ENCODE results near the gene TRIM66.

GRCh38 chr11:8729067-8729466 is 46.6 kb upstream of the TRIM66 start:
- no peak for TF ChIP-seq ZNF274 (IDR thresholded peaks at IDR 0.05; ENCODE audit: low read depth, low read length)
- no peak for TF ChIP-seq YY1 (IDR thresholded peaks at IDR 0.05; ENCODE audit: insufficient read depth, insufficient read length)
